ENCODE measurements around the gene INO80B. TPM values are rescaled to one million over a fixed set of nuclear protein-coding genes. Genes with fewer than 3 reads are reported as not detected.
"Not testable (repeated sequence)": the region's sequence is repeated elsewhere in the genome, so short reads cannot be mapped to it uniquely, and the experiment has no call there.

Gene INO80B
- total RNA-seq, 6 donors from 2014 or later: 12.6 to 85.9 (median 32.5) TPM

DNA sequence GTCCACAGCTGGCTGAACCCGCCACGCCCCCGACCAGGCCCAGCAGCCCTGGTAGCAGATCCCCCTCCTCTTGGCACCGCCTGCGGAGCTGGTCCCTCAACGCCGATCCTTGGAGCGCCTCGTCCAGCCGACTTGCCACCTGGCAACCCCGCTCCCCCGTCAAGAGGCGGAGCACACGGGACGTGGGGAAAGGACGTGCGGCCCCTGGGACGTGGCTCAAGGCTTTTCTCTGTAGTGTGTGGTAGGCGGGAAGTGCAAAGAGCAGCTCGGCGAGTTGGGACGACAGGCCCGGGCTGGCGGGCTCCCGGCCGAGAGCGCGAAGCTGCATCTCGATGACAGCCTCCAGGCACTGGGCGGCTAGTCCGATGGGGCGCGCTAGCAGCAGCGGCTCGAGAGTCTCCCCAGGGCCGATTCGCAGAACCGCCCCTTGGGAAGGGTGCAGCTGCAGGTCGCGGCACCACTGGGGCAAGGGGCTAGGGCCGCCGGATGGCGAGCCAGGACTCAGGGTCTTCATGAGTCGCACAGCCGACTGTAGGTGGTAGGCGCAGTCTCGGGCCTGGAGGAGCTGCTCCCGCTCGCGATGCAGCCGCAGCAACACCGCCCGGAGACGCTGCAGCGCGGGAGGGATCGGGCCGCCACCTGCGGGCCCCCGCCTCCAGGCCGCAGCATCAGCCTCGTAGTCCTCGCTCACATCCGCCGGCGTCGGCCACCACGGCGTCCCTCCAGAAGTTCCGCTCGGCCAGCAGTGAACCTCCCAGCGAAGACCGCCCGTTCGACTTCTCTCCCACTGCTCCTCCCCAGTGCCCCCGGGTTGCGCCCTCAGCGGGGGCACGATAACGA is 27.3 kb downstream of the INO80B start:
- H3K36me3 ChIP-seq: peaks cover 0 to 48% (median 18%) of the 10 kb centered on the region in 4 donors
- 0 to 1% methylated on average over 2 to 55 of the region's 80 CpGs for WGBS, 2 donors
- TF ChIP-seq, protein P1, sequence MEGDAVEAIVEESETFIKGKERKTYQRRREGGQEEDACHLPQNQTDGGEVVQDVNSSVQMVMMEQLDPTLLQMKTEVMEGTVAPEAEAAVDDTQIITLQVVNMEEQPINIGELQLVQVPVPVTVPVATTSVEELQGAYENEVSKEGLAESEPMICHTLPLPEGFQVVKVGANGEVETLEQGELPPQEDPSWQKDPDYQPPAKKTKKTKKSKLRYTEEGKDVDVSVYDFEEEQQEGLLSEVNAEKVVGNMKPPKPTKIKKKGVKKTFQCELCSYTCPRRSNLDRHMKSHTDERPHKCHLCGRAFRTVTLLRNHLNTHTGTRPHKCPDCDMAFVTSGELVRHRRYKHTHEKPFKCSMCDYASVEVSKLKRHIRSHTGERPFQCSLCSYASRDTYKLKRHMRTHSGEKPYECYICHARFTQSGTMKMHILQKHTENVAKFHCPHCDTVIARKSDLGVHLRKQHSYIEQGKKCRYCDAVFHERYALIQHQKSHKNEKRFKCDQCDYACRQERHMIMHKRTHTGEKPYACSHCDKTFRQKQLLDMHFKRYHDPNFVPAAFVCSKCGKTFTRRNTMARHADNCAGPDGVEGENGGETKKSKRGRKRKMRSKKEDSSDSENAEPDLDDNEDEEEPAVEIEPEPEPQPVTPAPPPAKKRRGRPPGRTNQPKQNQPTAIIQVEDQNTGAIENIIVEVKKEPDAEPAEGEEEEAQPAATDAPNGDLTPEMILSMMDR (IDR thresholded peaks at IDR 0.05): no peak
- TF ChIP-seq POLR2A (IDR thresholded peaks at IDR 0.05) (no peak), POLR2AphosphoS5 (IDR thresholded peaks at IDR 0.05) (no peak), EP300 (IDR thresholded peaks at IDR 0.05) (no peak)
- peak; percentile 82 to 83 for ATAC-seq (ENCODE audit: low FRiP score in 2 of 2)
- H3K4me1 ChIP-seq: peaks cover 24 to 40% (median 27%) of the 10 kb centered on the region in 4 donors
- peak overlapping the region; percentile 50 to 84 (median 72) for H3K4me3 ChIP-seq
- peak overlapping the region; percentile 82 to 93 (median 90) for H3K27ac ChIP-seq
- DNase-seq: peak; percentile 53 to 93
- no peaks in the 10 kb centered on the region for H3K27me3 ChIP-seq
- H3K9me3 ChIP-seq: no peaks in the 10 kb centered on the region

DNA sequence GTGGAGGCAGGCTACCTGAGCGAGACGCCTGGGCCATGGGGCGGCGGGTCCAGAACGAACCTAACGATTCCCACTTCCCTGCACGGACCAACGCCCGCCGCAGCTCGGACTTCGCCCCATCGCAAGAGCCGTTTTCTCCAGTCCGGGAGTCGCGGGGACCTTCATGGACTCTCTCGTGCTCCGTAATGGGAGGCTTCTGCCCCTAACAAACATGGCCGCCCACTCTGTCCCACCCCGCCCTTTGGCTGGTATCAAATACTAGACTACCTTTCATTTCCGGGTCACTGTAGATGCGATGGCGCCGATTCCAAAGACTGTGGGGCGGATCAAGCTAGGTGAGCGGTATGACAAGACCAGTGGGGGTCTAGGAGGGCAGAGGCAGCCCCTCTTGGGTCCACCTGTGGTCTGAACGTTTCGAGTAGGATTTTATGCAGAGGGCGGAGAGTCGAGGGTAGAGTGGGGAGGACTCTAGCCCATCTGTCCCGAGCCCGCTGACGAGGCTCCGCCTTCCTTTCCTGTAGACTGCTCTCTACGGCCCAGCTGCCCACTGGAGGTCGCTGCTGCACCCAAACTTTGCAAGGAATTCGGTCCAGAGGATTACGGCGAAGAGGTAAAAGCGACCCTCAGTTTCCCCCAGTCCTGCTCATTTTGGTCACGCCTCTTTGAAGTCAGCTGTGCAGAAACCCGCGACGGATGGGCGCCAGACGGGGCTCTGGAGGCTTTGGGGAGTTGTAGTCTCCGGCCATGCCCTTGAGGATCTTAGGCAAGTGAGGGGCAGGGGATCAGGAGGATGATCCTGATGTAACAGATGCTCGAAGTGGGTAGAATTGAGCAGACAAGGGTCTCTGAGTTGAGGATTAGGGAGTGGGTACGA is 28.2 kb downstream of the INO80B start, which contains the start of the genes CCDC142 and TTC31:
CCDC142 (minus strand) TSS at position 198 of the 874 bp plus-strand sequence; CDS start at position 37, 161 bp downstream.
TTC31 (plus strand) TSS at position 281 of the 874 bp plus-strand sequence; CDS start at position 296, 15 bp downstream.
- H3K9me3 ChIP-seq: no peaks in the 10 kb centered on the region
- peak within 1 kb of the TSS; percentile 50 to 84 (median 72) for H3K4me3 ChIP-seq
- ATAC-seq (ENCODE audit: low FRiP score in 2 of 2) (peak; percentile 99), DNase-seq (peak; percentile 86 to 95)
- H3K4me1 ChIP-seq: peaks cover 22 to 34% (median 25%) of the 10 kb centered on the region in 4 donors
- H3K27ac ChIP-seq: peak within 1 kb of the TSS; percentile 82 to 93 (median 90)
- H3K27me3 ChIP-seq: no peaks in the 10 kb centered on the region
- peaks cover 0 to 49% (median 18%) of the 10 kb centered on the region in 4 donors for H3K36me3 ChIP-seq
- TF ChIP-seq POLR2AphosphoS5 (IDR thresholded peaks at IDR 0.05) (peak; percentile 84 to 87), EP300 (IDR thresholded peaks at IDR 0.05) (no peak), POLR2A (IDR thresholded peaks at IDR 0.05) (peak in 3 of 4 donors; percentile 22 to 68 (median 27))
- TF ChIP-seq, protein P1 (IDR thresholded peaks at IDR 0.05): peak; percentile 77 to 94 (median 89)
- 2% methylated on average over 26 to 34 of the region's 50 CpGs for WGBS, 2 donors

DNA sequence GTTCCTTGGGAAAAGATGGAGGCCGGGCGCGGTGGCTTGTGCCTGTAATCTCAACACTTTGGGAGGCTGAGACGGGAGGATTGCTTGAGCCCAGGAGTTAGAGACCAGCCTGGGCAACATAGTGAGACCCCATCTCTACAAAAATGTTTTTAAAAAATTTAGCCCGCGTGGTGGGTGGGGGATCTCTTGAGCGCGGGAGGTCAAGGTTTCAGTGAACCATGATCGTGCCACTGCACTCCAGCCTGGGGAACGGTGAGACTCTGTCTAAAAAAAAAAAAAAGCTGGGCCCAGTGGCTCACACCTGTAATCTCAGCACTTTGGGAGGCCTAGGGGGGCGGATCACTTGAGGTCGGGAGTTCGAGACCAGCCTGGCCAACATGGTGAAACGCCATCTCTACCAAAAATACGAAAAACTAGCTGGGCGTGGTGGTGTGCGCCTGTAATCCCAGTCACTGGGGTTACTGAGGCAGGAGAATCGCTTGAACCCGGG is 28.8 kb downstream of the INO80B start:
- H3K27me3 ChIP-seq; ATAC-seq (ENCODE audit: low FRiP score in 2 of 2); H3K9me3 ChIP-seq; DNase-seq: not testable (repeated sequence)
- H3K4me1 ChIP-seq: peaks cover 22 to 34% (median 25%) of the 10 kb centered on the region in 4 donors
- peak overlapping the region in 2 of 4 donors; percentile 90 to 93 for H3K27ac ChIP-seq
- H3K4me3 ChIP-seq: peak overlapping the region; percentile 50 to 84 (median 72)
- H3K36me3 ChIP-seq: peaks cover 0 to 47% (median 20%) of the 10 kb centered on the region in 4 donors
- whole genome bisulfite sequencing, 2 donors: 85 to 89% methylated on average over 19 of the region's 19 CpGs

DNA sequence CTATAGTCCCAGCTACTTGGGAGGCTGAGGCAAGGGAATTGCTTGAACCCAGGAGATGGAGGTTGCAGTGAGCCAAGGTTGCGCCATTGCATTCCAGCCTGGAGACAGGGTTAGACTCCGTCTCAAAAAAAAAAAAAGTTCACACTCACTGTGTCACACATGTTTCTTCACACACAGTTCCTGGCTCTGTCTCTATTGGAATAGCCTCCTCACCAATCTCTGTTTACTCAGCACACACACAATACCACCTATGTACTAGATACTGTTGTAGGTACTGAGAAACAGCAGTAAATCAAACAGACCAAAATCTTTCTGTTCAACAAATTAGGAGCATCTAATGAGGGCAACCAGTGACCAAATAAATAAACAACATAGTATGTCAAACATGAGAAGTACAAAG is 31.3 kb downstream of the INO80B start:
- H3K27me3 ChIP-seq: no peaks in the 10 kb centered on the region
- TF ChIP-seq POLR2AphosphoS5 (IDR thresholded peaks at IDR 0.05): no peak
- TF ChIP-seq, protein P1 (IDR thresholded peaks at IDR 0.05): no peak
- no peak for TF ChIP-seq EP300 (IDR thresholded peaks at IDR 0.05)
- no peak for TF ChIP-seq POLR2A (IDR thresholded peaks at IDR 0.05)
- DNase-seq (no peak), ATAC-seq (ENCODE audit: low FRiP score in 2 of 2) (no peak)
- H3K9me3 ChIP-seq: no peaks in the 10 kb centered on the region
- H3K36me3 ChIP-seq: peaks cover 8 to 52% (median 27%) of the 10 kb centered on the region in 4 donors
- WGBS, 2 donors: 96 to 100% methylated on average over 2 of the region's 2 CpGs
- no peak overlapping the region for H3K4me3 ChIP-seq
- H3K4me1 ChIP-seq: peaks cover 17 to 24% (median 18%) of the 10 kb centered on the region in 4 donors
- H3K27ac ChIP-seq: no peak overlapping the region
